ENCODE results near the gene JAKMIP2. TPM values are rescaled to one million over a fixed set of nuclear protein-coding genes. Genes with fewer than 3 reads are reported as not detected.

Gene JAKMIP2
- total and polyA plus RNA-seq, 10 of the 15 experiments (the other 5 are each of a cell fraction or from before 2014, with no cell fraction given): 0.51 to 1.8 (median 0.89) TPM

DNA sequence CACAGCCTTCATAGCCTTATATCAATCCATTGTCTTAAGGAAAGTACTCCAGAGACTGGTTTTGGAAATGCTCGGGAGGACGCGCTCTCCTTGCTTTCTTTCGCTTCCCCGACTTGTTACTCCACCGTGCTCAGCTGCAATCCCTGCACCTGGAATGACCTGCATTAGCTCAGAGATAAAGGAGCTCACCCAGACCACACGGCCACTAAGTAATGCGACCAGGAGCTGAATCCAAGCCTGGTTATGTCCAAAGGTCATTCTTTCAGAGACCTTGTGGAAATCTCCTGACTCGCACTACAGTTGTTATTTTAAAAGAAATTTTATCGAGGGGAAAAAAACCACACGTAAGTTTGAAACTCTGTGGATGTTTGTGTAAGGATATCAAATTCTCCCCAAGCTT, 137.3 kb downstream of the JAKMIP2 start:
- no peak for FAIRE-seq
- H3K9me3 ChIP-seq (replicated peaks; ENCODE audit: control insufficient read depth, insufficient read depth, low read length): no peaks in the 10 kb centered on the region
- no peak overlapping the region for H3K27ac ChIP-seq (ENCODE audit: control insufficient read depth, insufficient read depth)
- intact Hi-C loops (cut with micrococcal nuclease; ENCODE audit: unreplicated experiment): no loop called here
- in situ Hi-C loops (cut with MboI): no loop called here
- TF ChIP-seq LARP7 (IDR thresholded peaks at IDR 0.05) (no peak), E2F4 (IDR thresholded peaks at IDR 0.05; ENCODE audit: low read depth, low read length) (no peak), ZZZ3 (IDR thresholded peaks at IDR 0.05; ENCODE audit: control insufficient read depth, insufficient read length, low read depth) (no peak), ZNF384 (IDR thresholded peaks at IDR 0.05; ENCODE audit: borderline replicate concordance, low read depth, low read length) (no peak), STAT3 (IDR thresholded peaks at IDR 0.05; ENCODE audit: low read depth, low read length) (no peak), ATF3 (IDR thresholded peaks at IDR 0.05; ENCODE audit: borderline replicate concordance, extremely low read depth, low read depth, low read length) (no peak), IRF4 (IDR thresholded peaks at IDR 0.05; ENCODE audit: low read depth, low read length) (no peak), SRF (IDR thresholded peaks at IDR 0.05; ENCODE audit: low read depth in 2 of 2, low read length in 2 of 2) (no peak), PKNOX1 (IDR thresholded peaks at IDR 0.05) (no peak)
- no peak overlapping the region for H3K9ac ChIP-seq (ENCODE audit: control insufficient read depth, insufficient read depth, low read length)
- no peak overlapping the region for H3K4me2 ChIP-seq (ENCODE audit: control insufficient read depth, insufficient read depth)
- H3K79me2 ChIP-seq (ENCODE audit: control insufficient read depth, insufficient read depth, low read length): no peaks in the 10 kb centered on the region
- H3K4me3 ChIP-seq: no peak overlapping the region
- H3K36me3 ChIP-seq (ENCODE audit: control insufficient read depth in 2 of 2, insufficient read depth in 2 of 2, low read length in 1 of 2): no peaks in the 10 kb centered on the region
- WGBS (ENCODE audit: insufficient coverage, insufficient replicate concordance, low lambda C conversion rate, missing lambda C conversion rate): 40% methylated on average over 11 of the region's 11 CpGs
- no peak for DNase-seq (ENCODE audit: low read depth, low spot score)
- H3K4me1 ChIP-seq (ENCODE audit: control insufficient read depth, insufficient read depth, low read length): no peaks in the 10 kb centered on the region
- H3K27me3 ChIP-seq (replicated peaks in 1 of 2; ENCODE audit: control insufficient read depth in 2 of 2, insufficient read depth in 2 of 2, low read length in 1 of 2): no peaks in the 10 kb centered on the region
- ChIA-PET POLR2A (no interaction called here), SMC1A (ENCODE audit: uncharacterized antibody, unreplicated experiment) (interaction anchor here (1.3 kb wide), 1 partner anchor 26 kb away, joined by 4 read pairs; no protein-coding TSS in a partner anchor), CTCF (no interaction called here), RAD21 (ENCODE audit: unreplicated experiment) (no interaction called here)
- H2AFZ ChIP-seq (ENCODE audit: control insufficient read depth, low read depth, low read length): no peak overlapping the region
- BruUV-seq (replicated peaks): no TSS peak
- ATAC-seq: no peak
- H4K20me1 ChIP-seq (ENCODE audit: control insufficient read depth, insufficient read depth): no peaks in the 10 kb centered on the region

All from GM12878 (cell line).